Fibroblast of lung (primary cell): ENCODE measurements around the gene DIS3L2.

Source experiments
- CTCF ChIP-seq, 2 donors: IDR thresholded peaks in 1 of 2; conservative IDR thresholded peaks in 1 of 2; 1 replicate in 1 of 2; 2 replicates in 1 of 2; pipeline ENCODE4 v1.5.1; 2011 to 2012; ENCODE audit warnings: low read length in 2 of 2, control low read depth in 1 of 2, inconsistent platforms in 1 of 2, low read depth in 1 of 2, mild to moderate bottlenecking in 1 of 2
- EZH2 ChIP-seq: IDR thresholded peaks from 2 replicates; pipeline ENCODE4 v1.5.1; 2012; ENCODE audit warnings: low read length, control low read depth, mild to moderate bottlenecking; ENCODE audit errors: missing control alignments

- TF ChIP-seq CTCF (conservative IDR thresholded peaks at IDR 0.05 in 1 of 2, IDR thresholded peaks at IDR 0.05 in 1 of 2; ENCODE audit: low read depth in 1 of 2, low read length in 2 of 2) (no peak), EZH2 (no peak)
Observed at GRCh38 chr2:232009639-232010274, 48.2 kb downstream of the DIS3L2 start.
